HG02840 (cell line): ENCODE measurements around the gene UCKL1.
"Not testable (repeated sequence)": the region's sequence is repeated elsewhere in the genome, so short reads cannot be mapped to it uniquely, and the experiment has no call there.

Source experiments
- ATAC-seq: cut with Tn5 transposase; IDR thresholded peaks from one replicate; pipeline ENCODE4 v1.9.1; 2021; ENCODE audit warnings: mild to moderate bottlenecking, moderate library complexity, moderate number of reproducible peaks; ENCODE audit not compliant: unreplicated experiment, low FRiP score

Gene UCKL1

GRCh38 chr20:63960654-63961621 lies 4.7 kb upstream of the UCKL1 start:
- not testable (repeated sequence) for ATAC-seq

- ATAC-seq, result no peak
Measured at GRCh38 chr20:63959699-63960075, 3.5 kb upstream of the UCKL1 start.

- ATAC-seq, result no peak
Measured at GRCh38 chr20:63958964-63959698, 2.9 kb upstream of the UCKL1 start.

- no peak for ATAC-seq
Measured at GRCh38 chr20:63958471-63958870, 2.3 kb upstream of the UCKL1 start.

- no peak for ATAC-seq
Measured at GRCh38 chr20:63957690-63958441, 1.6 kb upstream of the UCKL1 start.

GRCh38 chr20:63957004-63957689 lies 931 bp upstream of the UCKL1 start:
- peak; percentile 14 for ATAC-seq

- peak; percentile 21 for ATAC-seq
Measured at GRCh38 chr20:63956664-63957003, 418 bp upstream of the UCKL1 start.

GRCh38 chr20:63955281-63955826 lies 862 bp downstream of the UCKL1 start:
- ATAC-seq, result peak; percentile 12

- ATAC-seq, result no peak
Measured at GRCh38 chr20:63953764-63954429, 2.3 kb downstream of the UCKL1 start.

GRCh38 chr20:63952769-63953168 lies 3.4 kb downstream of the UCKL1 start:
- ATAC-seq, result no peak

GRCh38 chr20:63952210-63952535 lies 4.0 kb downstream of the UCKL1 start:
- ATAC-seq, result no peak

- no peak for ATAC-seq
Measured at GRCh38 chr20:63951398-63952209, 4.6 kb downstream of the UCKL1 start.

- no peak for ATAC-seq
Measured at GRCh38 chr20:63950701-63951397, 5.4 kb downstream of the UCKL1 start.

- ATAC-seq, result no peak
Measured at GRCh38 chr20:63947638-63948456, 8.4 kb downstream of the UCKL1 start.

- ATAC-seq, result no peak
Measured at GRCh38 chr20:63946986-63947637, 9.1 kb downstream of the UCKL1 start.

- no peak for ATAC-seq
Measured at GRCh38 chr20:63945921-63946920, 10.0 kb downstream of the UCKL1 start.
